GM19193 (cell line): ENCODE results near the gene MRPL33.

Source experiments
- POLR2A ChIP-seq: IDR thresholded peaks from 4 replicates; pipeline ENCODE4 v1.6.1; 2011; ENCODE audit not compliant: insufficient read depth, insufficient read length; ENCODE audit errors: extremely low read depth

MRPL33 gene

GRCh38 chr2:27736031-27736889 lies 35.3 kb upstream of the MRPL33 start:
- TF ChIP-seq POLR2A, result no peak

- no peak for TF ChIP-seq POLR2A
Measured at GRCh38 chr2:27736890-27737204, 34.7 kb upstream of the MRPL33 start.

- TF ChIP-seq POLR2A, result no peak
Measured at GRCh38 chr2:27737676-27738348, 33.7 kb upstream of the MRPL33 start.

- TF ChIP-seq POLR2A, result no peak
Measured at GRCh38 chr2:27738349-27739057, 33.0 kb upstream of the MRPL33 start.

GRCh38 chr2:27739058-27739373 lies 32.5 kb upstream of the MRPL33 start:
- TF ChIP-seq POLR2A, result no peak

GRCh38 chr2:27741673-27742072 lies 29.8 kb upstream of the MRPL33 start:
- no peak for TF ChIP-seq POLR2A

GRCh38 chr2:27742571-27742970 lies 28.9 kb upstream of the MRPL33 start:
- no peak for TF ChIP-seq POLR2A

- no peak for TF ChIP-seq POLR2A
Measured at GRCh38 chr2:27746325-27746724, 25.2 kb upstream of the MRPL33 start.

GRCh38 chr2:27747827-27748352 lies 23.6 kb upstream of the MRPL33 start:
- no peak for TF ChIP-seq POLR2A

GRCh38 chr2:27751377-27751776 lies 20.1 kb upstream of the MRPL33 start:
- TF ChIP-seq POLR2A, result no peak

- TF ChIP-seq POLR2A, result no peak
Measured at GRCh38 chr2:27752551-27753237, 18.8 kb upstream of the MRPL33 start.

GRCh38 chr2:27754138-27754588 lies 17.4 kb upstream of the MRPL33 start:
- TF ChIP-seq POLR2A, result no peak

GRCh38 chr2:27754831-27755230 lies 16.7 kb upstream of the MRPL33 start:
- TF ChIP-seq POLR2A, result no peak

GRCh38 chr2:27756091-27756490 lies 15.4 kb upstream of the MRPL33 start:
- TF ChIP-seq POLR2A, result no peak
